NCI-H1105 treated with DMSO at 0.1 percent for 48 hours (cell line): Measurements from ENCODE around the gene PITRM1.

Source experiments
- DNase-seq: peaks from one replicate; lab custom pipeline; 2025; lab: John Stamatoyannopoulos, UW

PITRM1 gene

DNA sequence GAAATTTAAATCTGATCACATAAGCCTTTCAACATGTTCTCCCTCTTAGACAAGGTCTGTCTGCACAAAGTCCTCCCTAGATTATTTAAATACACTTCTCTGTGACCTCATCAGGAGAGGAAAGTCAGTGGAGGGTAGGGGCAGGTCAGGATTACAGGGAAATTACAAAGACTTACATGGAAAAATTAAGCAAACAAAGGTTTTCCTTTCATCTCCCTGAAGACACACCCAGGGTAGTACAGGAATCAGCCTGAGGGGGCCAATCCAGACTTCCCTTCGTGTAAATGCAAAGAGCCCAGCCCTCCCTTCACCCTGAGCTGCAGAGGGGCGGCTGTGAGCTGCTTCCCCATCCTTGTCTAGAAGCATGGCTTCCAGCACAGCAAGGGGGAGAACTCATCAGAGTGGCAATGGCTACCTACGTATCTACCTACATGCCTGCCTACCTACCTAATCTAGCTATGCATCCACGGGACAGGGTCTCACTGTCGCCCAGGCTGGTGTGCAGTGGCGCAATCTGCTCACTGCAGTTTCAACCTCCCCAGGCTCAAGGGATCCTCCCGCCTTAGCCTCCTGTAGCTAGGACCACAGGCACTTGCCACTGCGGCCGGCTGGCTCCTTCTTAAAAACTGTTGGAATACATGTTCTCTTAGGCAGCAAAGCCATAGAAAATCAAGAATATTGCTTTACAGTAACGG, 33.2 kb downstream of the PITRM1 start:
- DNase-seq, result no peak

DNA sequence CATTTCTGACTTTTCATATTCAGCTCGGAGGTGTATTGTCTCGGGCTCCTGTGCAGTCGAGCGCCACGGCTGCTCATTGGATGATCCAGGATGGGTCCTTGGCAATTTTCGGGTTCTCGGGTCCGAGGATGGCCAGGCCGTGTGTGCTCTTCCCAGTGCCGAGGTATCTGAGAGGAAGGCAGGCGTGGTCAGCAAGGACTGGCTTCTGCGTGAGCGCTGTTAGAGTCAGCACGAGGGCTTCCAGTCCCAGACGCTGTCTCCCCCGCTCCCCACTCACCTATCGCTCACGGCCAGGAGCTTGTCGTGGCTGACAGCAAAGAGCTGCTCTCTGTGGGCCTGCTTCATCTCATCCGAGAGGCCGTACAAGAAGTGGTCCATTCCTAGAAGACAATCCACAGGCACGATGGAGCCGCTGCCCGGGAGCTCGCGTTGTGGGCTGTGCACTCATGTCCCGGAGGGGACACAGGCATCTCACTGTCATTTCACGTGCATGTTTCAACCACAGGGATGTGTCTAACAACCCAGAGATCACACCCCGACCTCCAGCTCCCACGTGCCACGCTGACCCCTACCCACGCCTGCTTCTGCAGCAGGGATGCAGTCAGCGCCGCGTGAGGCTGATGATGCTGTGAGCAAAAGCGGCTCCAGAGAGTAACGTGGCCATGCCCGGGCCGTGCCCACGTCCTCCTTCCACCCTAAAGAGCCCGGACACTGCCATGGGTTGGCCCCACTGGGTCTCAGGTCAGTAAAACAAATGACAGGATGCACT, 34.4 kb downstream of the PITRM1 start:
- no peak for DNase-seq

DNA sequence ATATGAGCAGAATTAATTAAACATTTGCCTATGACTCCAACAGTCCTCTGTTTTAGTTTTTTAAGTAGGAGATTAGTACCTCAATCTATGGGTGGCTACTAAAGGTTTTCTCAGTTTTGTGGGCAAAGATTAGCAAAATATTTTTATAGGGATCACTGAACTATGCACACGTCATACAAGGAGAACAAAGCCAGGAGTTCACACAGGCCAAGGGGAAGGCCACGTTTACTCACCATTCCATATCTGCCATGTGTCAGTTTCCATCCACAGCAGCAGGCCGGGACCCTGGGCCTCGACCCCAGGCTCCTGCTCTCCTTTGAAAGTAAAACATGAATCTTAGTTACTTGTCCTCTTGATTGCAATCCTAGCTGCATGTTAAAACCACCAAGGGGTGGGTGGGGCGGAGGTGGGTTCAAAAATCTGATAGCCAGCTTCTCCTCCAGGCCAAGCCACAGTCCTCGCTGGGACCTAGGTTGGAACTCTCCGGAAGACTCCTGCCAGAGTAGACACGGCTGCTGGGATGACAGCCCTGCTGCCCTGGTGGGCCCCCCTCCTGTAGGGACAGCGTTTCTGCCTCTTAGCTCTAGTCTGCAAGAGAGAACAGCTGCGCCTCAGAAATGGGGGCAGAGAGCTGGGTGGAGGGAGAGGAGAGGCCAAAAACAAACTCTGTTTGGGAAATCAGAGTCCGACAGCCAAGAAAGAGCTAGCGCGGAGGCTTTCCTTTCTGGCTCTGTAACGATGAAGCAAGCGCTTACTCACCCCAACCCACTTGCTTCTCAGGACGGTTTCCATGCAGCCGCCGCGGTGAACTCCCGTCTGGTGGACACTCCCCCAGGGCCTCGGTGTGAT, 35.6 kb downstream of the PITRM1 start:
- no peak for DNase-seq

DNA sequence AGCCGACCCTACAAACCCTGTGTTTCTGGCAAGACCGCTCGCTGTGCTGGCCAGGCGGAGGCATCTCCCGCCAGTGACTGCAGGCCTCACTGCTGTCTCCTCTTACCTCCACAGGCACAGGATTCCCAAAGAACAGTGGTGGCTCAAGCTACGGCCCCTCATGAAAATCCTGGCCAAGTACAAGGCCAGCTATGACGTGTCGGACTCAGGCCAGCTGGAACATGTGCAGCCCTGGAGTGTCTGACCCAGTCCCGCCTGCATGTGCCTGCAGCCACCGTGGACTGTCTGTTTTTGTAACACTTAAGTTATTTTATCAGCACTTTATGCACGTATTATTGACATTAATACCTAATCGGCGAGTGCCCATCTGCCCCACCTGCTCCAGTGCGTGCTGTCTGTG, 36.2 kb downstream of the PITRM1 start:
- DNase-seq, result no peak

- DNase-seq, result no peak
These were observed 37.6 kb downstream of the PITRM1 start for GRCh38 chr10:3135006-3135405.

DNA sequence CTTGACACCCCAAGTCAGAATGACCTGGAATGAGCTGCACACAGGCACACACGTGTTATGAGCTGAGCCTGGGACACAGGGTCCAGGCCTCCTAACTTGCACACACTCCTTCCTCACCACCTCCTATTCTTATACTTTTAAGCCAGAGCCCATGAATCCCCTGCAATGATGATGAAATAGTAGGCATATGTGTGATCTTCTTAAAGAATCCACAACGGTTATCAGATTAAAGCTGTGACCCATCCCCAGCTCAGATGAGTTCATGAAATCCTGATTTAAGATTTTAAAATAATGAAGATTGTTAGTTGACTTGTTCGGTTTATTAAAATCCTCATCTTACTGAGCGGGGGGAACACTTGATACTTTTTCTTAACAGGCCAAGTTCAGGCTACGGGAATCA, 38.6 kb downstream of the PITRM1 start:
- no peak for DNase-seq

DNA sequence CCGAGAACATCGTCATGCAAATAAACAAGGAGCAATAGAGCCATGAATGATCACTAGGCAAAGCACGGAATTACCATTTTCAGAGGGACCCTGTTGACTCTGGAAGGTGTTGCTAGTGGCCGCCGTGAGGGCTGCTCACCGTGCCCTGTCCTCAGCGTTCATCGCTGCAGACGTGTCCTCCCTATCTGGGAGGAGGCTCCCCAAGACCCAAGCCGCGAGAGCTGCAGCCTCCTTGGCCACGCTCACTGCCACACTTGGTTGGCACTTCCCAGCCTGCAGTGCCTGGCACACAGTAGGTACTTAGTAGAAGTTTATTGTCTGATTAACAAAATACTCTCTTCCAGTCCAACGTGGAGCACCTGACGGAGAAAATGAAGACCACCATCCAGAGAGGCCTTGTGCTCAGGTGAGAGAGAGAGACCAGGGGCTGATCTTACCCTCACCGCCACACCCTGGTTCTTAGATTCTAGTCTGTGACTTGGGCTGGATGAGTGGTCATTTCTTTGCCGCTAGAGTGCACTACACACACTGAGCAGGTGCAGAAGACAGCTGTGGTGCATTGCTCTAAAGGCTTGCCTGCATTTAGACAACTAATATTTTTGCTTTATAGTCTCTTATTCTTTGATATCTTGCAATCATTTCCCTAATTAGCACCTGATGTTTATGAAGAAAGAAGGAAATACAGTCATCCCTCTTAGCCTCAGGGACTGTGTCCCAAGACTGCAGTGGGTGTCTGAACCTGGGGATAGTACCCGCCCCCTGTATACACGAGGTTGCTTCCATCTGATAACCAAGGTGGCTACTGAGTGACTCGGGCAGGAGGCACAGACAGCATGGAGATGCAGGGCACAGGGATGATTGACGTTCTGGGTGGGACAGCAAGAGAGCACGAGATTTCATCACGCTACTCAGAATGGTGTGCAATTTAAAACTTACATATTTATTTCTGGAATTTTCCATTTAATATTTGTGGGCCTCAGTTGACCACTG, 40.3 kb downstream of the PITRM1 start:
- DNase-seq, result no peak

DNA sequence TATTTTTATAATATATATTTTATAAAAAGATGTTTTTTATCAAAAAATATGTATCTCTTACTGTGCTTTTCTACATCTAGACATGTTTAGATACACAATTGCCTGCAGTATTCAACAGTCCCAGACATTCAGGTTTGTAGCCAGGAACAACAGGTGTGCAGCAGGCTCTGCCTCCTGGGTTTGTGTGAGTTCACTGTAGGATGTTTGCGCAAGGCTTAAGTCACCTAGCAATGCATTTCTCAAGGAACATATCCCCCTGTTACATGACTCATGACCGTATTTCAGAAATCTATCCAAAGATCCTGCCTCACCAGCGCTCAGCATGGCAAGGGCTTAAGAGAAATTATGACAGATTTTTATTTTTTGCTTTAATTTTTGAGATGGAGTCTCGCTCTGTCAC, 41.5 kb downstream of the PITRM1 start:
- DNase-seq, result no peak

DNA sequence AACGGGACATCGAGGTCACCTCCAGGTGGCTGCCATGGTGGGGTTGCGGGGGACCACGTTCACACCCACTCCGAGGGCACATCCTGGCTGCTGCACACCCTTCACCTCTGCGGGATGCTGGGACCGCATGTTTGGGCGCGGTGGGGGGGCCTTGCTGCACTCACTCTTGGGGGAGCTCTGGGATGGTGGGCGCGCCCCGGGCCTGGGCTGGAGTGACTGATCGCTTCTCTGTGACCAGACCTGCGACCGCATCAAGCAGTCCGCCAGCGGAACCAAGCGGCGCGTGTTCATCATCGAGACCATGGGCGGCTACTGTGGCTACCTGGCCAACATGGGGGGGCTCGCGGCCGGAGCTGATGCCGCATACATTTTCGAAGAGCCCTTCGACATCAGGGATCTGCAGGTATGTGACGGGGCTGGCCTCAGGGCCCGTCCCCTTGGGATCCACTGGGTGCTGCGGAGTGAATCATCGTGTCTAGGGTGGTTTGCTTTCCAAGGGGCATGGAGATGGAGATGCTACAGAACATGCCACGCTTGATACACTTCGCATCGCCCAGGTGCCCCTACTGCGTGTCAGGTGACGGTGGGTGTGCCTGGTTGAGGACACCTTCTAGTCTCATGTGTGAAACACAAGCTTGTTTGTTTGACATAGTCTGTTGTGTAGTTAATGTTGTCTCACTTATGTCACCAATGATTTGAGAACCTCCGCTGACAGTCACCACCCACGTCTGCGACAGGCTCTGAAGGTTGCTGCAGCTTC, 42.8 kb downstream of the PITRM1 start:
- DNase-seq, result no peak

- no peak for DNase-seq
These were observed 44.0 kb downstream of the PITRM1 start for GRCh38 chr10:3128379-3129130.

DNA sequence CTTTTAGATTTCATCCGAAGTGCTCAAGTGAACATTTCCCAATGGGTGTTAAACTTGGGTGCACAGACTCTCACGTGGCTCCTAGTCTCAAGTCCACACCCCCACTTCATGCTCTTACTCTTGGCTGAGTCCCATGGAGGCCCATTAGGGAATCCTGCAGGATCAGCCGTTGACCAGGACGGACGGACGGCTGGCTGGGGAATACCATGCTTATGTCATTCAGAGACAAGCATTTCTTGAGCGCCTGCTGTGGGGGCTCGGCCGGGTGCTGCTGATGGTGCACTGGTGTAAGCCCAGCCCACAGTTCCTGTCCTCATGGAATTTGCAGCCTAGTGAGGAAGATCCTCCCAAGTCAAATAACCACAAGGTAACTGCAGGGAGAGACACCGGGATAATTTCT, 44.7 kb downstream of the PITRM1 start:
- DNase-seq, result no peak

GRCh38 chr10:3126741-3127346, 45.7 kb downstream of the PITRM1 start:
- DNase-seq, result peak; percentile 85

DNA sequence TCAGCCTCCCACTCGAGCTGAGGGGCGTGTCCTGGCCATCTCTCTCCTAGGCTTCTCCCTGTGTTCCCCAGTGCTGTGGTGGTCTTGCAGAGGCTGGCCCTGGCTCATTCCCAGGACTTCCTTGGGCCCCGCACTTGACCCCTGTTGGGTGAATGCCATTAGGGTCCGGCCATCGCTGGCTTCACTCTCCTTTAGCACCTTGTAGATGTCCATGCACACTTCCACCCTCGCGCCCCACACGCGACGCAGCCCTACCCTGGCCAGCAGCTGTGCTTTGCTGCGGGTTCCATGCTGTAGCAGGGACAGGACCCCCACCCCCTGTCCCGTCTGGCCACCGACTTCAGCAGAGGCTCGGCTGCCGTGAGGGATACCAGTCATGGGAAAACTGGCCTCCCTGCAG, 46.3 kb downstream of the PITRM1 start:
- no peak for DNase-seq

GRCh38 chr10:3125527-3126170, 46.9 kb downstream of the PITRM1 start:
- no peak for DNase-seq

- no peak for DNase-seq
These were observed 48.0 kb downstream of the PITRM1 start for GRCh38 chr10:3124412-3125175.

DNA sequence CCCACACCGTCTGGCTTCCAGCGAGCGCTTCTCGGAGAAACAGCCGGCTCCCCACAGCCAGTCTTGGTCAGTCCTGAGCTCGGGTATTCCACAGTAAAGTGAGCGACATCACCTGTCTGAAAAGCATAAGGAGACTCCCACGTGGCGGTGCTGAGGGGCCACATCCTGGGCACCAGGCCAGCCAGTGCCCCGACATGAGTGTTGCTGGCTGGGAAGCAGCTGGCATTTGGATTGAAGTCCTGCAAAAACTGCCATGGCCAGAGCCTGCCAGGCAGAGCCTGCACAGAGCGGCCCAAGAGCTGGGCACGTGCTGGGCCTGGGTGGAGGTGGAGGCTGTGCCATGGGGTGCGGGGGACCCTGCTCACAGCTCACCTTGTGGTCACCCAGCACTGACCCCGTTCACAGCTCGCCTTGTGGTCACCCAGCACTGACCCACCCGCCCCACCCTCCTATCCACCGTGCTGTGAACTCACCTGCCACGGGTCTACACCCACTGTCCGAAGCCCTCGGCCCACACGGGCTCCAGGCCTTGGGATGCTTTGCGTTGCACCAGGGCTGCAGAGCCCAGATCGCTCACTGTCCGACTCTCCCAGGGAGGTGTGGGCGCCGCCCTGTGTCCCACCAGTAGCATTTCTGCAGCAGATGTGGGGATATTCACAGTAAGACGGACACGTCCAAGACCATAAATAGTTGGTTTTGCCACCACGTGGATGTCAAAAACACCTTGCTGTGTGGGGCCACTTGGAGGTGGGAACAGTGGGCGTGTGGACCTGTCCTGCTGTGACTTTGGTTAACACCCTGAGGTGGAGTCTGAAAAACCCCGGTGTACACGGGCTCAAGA, 48.8 kb downstream of the PITRM1 start:
- no peak for DNase-seq

- no peak for DNase-seq
These were observed 49.9 kb downstream of the PITRM1 start for GRCh38 chr10:3122486-3123205.
